ENCODE results near the gene TRIM50. TPM values are rescaled to one million over a fixed set of nuclear protein-coding genes. Genes with fewer than 3 reads are reported as not detected.

The TRIM50 gene
- polyA plus RNA-seq, 1 donor from 2014 or later: not detected

GRCh38 chr7:73359746-73360375, 32.0 kb upstream of the TRIM50 start:
- Histone ChIP-seq H3K79me2 (replicated peaks; ENCODE audit: insufficient read depth, low read length) (no peaks in the 10 kb centered on the region), H3K9ac (ENCODE audit: low read length) (no peak overlapping the region), H3F3A (ENCODE audit: insufficient read depth, low read length, poor library complexity, severe bottlenecking) (no peaks in the 10 kb centered on the region), H3K9me3 (ENCODE audit: low read length) (no peaks in the 10 kb centered on the region), H3K27ac (ENCODE audit: low read length) (no peak overlapping the region), H3K27me3 (ENCODE audit: insufficient read depth, low read depth, low read length) (no peaks in the 10 kb centered on the region), H2AFZ (ENCODE audit: low read depth, low read length) (no peak overlapping the region), H3K9me2 (ENCODE audit: insufficient read depth, low read length) (no peaks in the 10 kb centered on the region), H3K4me2 (ENCODE audit: low read length) (no peak overlapping the region), H4K20me1 (ENCODE audit: insufficient read depth) (no peaks in the 10 kb centered on the region), H3K4me3 (ENCODE audit: low read length) (no peak overlapping the region), H3K36me3 (ENCODE audit: insufficient read depth, low read length) (no peaks in the 10 kb centered on the region)
- TF ChIP-seq MXI1 (conservative IDR thresholded peaks at IDR 0.05; ENCODE audit: poor library complexity, severe bottlenecking) (no peak), SMC3 (conservative IDR thresholded peaks at IDR 0.05; ENCODE audit: poor library complexity) (no peak), EZH2 (IDR thresholded peaks at IDR 0.05; ENCODE audit: borderline replicate concordance, insufficient read depth, low read length, poor library complexity, severe bottlenecking) (no peak), RAD21 (conservative IDR thresholded peaks at IDR 0.05) (no peak), CTCF (IDR thresholded peaks at IDR 0.05; ENCODE audit: poor library complexity, severe bottlenecking) (no peak), REST (IDR thresholded peaks at IDR 0.05; ENCODE audit: borderline replicate concordance) (no peak), EP300 (conservative IDR thresholded peaks at IDR 0.05; ENCODE audit: poor library complexity, severe bottlenecking) (no peak), POLR2AphosphoS5 (IDR thresholded peaks at IDR 0.05) (no peak), TAF1 (IDR thresholded peaks at IDR 0.05; ENCODE audit: low read depth) (no peak)

GRCh38 chr7:73359306-73359705, 31.4 kb upstream of the TRIM50 start:
- Histone ChIP-seq H3K4me3 (ENCODE audit: low read length) (no peak overlapping the region), H3K9ac (ENCODE audit: low read length) (no peak overlapping the region), H2AFZ (ENCODE audit: low read depth, low read length) (no peak overlapping the region), H3K4me2 (ENCODE audit: low read length) (no peak overlapping the region), H3K27me3 (ENCODE audit: insufficient read depth, low read depth, low read length) (no peaks in the 10 kb centered on the region), H3K27ac (ENCODE audit: low read length) (no peak overlapping the region), H3K79me2 (replicated peaks; ENCODE audit: insufficient read depth, low read length) (no peaks in the 10 kb centered on the region), H3K36me3 (ENCODE audit: insufficient read depth, low read length) (no peaks in the 10 kb centered on the region), H3F3A (ENCODE audit: insufficient read depth, low read length, poor library complexity, severe bottlenecking) (no peaks in the 10 kb centered on the region), H3K9me3 (ENCODE audit: low read length) (no peaks in the 10 kb centered on the region), H4K20me1 (ENCODE audit: insufficient read depth) (no peaks in the 10 kb centered on the region), H3K9me2 (ENCODE audit: insufficient read depth, low read length) (no peaks in the 10 kb centered on the region)
- TF ChIP-seq REST (IDR thresholded peaks at IDR 0.05; ENCODE audit: borderline replicate concordance): no peak
- TF ChIP-seq TAF1 (IDR thresholded peaks at IDR 0.05; ENCODE audit: low read depth): no peak
- TF ChIP-seq POLR2AphosphoS5 (IDR thresholded peaks at IDR 0.05): no peak
- no peak for TF ChIP-seq EP300 (conservative IDR thresholded peaks at IDR 0.05; ENCODE audit: poor library complexity, severe bottlenecking)
- TF ChIP-seq SMC3 (conservative IDR thresholded peaks at IDR 0.05; ENCODE audit: poor library complexity): no peak
